ENCODE data around the gene LRIG2. TPM values are rescaled to one million over a fixed set of nuclear protein-coding genes. Genes with fewer than 3 reads are reported as not detected.

LRIG2 gene
- total and polyA plus RNA-seq, 9 of the 15 experiments (the other 6 are each of a cell fraction or from before 2014, with no cell fraction given): 1.8 to 28.1 (median 11.5) TPM

DNA sequence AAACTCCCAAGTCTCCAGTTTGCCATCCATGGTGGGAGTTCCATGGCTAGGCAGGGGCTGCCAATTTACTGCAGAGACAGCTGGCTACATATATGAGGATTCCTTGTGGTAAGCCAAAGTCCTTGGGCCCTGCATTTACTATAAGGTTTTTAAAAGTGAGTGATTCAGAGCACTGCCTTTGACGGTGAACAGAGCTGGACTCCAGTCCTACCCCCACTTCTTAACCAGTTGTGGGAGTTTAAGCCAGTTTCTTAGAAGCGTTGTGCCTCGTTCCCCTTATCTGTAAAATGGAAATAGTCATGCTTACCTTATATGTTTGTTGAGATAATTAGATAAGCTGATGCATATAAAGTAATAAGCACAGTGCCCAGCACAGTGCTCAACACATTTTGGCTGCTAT, 64.6 kb downstream of the LRIG2 start (continued):
- TF ChIP-seq, protein P1, sequence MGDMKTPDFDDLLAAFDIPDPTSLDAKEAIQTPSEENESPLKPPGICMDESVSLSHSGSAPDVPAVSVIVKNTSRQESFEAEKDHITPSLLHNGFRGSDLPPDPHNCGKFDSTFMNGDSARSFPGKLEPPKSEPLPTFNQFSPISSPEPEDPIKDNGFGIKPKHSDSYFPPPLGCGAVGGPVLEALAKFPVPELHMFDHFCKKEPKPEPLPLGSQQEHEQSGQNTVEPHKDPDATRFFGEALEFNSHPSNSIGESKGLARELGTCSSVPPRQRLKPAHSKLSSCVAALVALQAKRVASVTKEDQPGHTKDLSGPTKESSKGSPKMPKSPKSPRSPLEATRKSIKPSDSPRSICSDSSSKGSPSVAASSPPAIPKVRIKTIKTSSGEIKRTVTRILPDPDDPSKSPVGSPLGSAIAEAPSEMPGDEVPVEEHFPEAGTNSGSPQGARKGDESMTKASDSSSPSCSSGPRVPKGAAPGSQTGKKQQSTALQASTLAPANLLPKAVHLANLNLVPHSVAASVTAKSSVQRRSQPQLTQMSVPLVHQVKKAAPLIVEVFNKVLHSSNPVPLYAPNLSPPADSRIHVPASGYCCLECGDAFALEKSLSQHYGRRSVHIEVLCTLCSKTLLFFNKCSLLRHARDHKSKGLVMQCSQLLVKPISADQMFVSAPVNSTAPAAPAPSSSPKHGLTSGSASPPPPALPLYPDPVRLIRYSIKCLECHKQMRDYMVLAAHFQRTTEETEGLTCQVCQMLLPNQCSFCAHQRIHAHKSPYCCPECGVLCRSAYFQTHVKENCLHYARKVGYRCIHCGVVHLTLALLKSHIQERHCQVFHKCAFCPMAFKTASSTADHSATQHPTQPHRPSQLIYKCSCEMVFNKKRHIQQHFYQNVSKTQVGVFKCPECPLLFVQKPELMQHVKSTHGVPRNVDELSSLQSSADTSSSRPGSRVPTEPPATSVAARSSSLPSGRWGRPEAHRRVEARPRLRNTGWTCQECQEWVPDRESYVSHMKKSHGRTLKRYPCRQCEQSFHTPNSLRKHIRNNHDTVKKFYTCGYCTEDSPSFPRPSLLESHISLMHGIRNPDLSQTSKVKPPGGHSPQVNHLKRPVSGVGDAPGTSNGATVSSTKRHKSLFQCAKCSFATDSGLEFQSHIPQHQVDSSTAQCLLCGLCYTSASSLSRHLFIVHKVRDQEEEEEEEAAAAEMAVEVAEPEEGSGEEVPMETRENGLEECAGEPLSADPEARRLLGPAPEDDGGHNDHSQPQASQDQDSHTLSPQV (IDR thresholded peaks at IDR 0.05): 0 out of 2 replicates have a peak, but pooled peaks have one; percentile 21
- TF ChIP-seq ARID1B (IDR thresholded peaks at IDR 0.05) (0 out of 2 replicates have a peak, but pooled peaks have one; percentile 36), BHLHE40 (IDR thresholded peaks at IDR 0.05; ENCODE audit: low read length) (no peak), ZSCAN29 (IDR thresholded peaks at IDR 0.05) (no peak)
- TF ChIP-seq, protein P2, sequence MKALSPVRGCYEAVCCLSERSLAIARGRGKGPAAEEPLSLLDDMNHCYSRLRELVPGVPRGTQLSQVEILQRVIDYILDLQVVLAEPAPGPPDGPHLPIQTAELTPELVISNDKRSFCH (CRISPR knock-in tag; IDR thresholded peaks at IDR 0.05): no peak
- TF ChIP-seq, protein P2 (tag; IDR thresholded peaks at IDR 0.05): no peak
- TF ChIP-seq, protein P3, sequence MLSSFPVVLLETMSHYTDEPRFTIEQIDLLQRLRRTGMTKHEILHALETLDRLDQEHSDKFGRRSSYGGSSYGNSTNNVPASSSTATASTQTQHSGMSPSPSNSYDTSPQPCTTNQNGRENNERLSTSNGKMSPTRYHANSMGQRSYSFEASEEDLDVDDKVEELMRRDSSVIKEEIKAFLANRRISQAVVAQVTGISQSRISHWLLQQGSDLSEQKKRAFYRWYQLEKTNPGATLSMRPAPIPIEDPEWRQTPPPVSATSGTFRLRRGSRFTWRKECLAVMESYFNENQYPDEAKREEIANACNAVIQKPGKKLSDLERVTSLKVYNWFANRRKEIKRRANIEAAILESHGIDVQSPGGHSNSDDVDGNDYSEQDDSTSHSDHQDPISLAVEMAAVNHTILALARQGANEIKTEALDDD (IDR thresholded peaks at IDR 0.05): peak; percentile 93
